HG02798 (cell line): ENCODE data around the gene FNDC4.
"Not testable (repeated sequence)": the region's sequence is repeated elsewhere in the genome, so short reads cannot be mapped to it uniquely, and the experiment has no call there.

Source experiments
- ATAC-seq: cut with Tn5 transposase; IDR thresholded peaks from one replicate; pipeline ENCODE4 v1.9.1; 2021; ENCODE audit warnings: mild to moderate bottlenecking; ENCODE audit not compliant: unreplicated experiment, poor library complexity

Gene FNDC4

GRCh38 chr2:27494944-27495554 is at the start of gene FNDC4:
FNDC4 (minus strand) TSS chr2:27495200; CDS start chr2:27494679, 521 bp downstream.
- ATAC-seq = no peak

- no peak for ATAC-seq
These were observed 49.3 kb upstream of the FNDC4 start for GRCh38 chr2:27544143-27544821.

GRCh38 chr2:27539649-27540048 is 44.6 kb upstream of the FNDC4 start:
- ATAC-seq = not testable (repeated sequence)

- ATAC-seq = not testable (repeated sequence)
These were observed 43.9 kb upstream of the FNDC4 start for GRCh38 chr2:27538839-27539450.

GRCh38 chr2:27537287-27537686 is 42.3 kb upstream of the FNDC4 start:
- ATAC-seq = no peak

GRCh38 chr2:27531983-27532382 is 37.0 kb upstream of the FNDC4 start:
- no peak for ATAC-seq

- no peak for ATAC-seq
These were observed 32.2 kb upstream of the FNDC4 start for GRCh38 chr2:27527182-27527581.

- ATAC-seq = no peak
These were observed 27.5 kb upstream of the FNDC4 start for GRCh38 chr2:27522400-27522945.

- ATAC-seq = no peak
These were observed 25.3 kb upstream of the FNDC4 start for GRCh38 chr2:27520316-27520715.

- ATAC-seq = no peak
These were observed 23.7 kb upstream of the FNDC4 start for GRCh38 chr2:27518782-27519113.

GRCh38 chr2:27518113-27518781 is 23.2 kb upstream of the FNDC4 start:
- ATAC-seq = no peak

GRCh38 chr2:27509326-27509725 is 14.3 kb upstream of the FNDC4 start:
- ATAC-seq = no peak

- no peak for ATAC-seq
These were observed 12.3 kb upstream of the FNDC4 start for GRCh38 chr2:27507293-27507692.

- ATAC-seq = no peak
These were observed 11.6 kb upstream of the FNDC4 start for GRCh38 chr2:27506587-27506986.

GRCh38 chr2:27502142-27502541 is 7.1 kb upstream of the FNDC4 start:
- ATAC-seq = no peak

GRCh38 chr2:27501042-27501441 is 6.0 kb upstream of the FNDC4 start:
- no peak for ATAC-seq

GRCh38 chr2:27498975-27499374 is 4.0 kb upstream of the FNDC4 start:
- ATAC-seq = no peak

GRCh38 chr2:27497288-27497627 is 2.3 kb upstream of the FNDC4 start:
- ATAC-seq = no peak

GRCh38 chr2:27496357-27497287 is 1.6 kb upstream of the FNDC4 start, which contains the start of gene GCKR:
GCKR (plus strand) TSS chr2:27496839; CDS start chr2:27496905, 66 bp downstream.
- no peak for ATAC-seq

- ATAC-seq = no peak
These were observed 898 bp upstream of the FNDC4 start for GRCh38 chr2:27495840-27496356.
